GM21528 (cell line): ENCODE results near the gene CIAO1.
"Not testable (repeated sequence)": the region's sequence is repeated elsewhere in the genome, so short reads cannot be mapped to it uniquely, and the experiment has no call there.

Experiments
- ATAC-seq: cut with Tn5 transposase; IDR thresholded peaks from one replicate; pipeline ENCODE4 v1.9.1; 2021; ENCODE audit warnings: mild to moderate bottlenecking, moderate library complexity; ENCODE audit not compliant: unreplicated experiment, low FRiP score

The CIAO1 gene

DNA sequence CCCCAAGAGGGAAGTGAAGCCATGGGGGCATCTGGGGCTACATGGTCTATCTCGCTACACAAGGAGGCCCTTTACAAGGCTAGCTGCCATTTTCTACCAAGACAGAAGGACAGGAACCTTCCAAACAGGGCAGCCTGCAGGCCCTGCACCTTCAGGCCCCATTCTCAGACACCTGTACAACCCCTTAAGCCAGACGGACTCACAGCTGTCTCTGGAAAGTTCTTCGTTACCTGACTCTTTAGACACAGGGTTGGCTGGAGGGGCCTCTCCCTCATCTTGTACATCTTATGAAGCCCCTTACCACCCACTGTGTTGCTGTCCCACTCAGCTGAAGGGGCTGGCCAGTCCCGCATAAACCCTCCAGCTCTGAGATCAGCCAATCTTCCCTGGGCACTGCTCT is 17.4 kb upstream of the CIAO1 start:
- ATAC-seq, result no peak

GRCh38 chr2:96249654-96250053 is 16.4 kb upstream of the CIAO1 start:
- ATAC-seq, result no peak

- no peak for ATAC-seq
These were observed 15.8 kb upstream of the CIAO1 start for GRCh38 chr2:96250188-96250587.

DNA sequence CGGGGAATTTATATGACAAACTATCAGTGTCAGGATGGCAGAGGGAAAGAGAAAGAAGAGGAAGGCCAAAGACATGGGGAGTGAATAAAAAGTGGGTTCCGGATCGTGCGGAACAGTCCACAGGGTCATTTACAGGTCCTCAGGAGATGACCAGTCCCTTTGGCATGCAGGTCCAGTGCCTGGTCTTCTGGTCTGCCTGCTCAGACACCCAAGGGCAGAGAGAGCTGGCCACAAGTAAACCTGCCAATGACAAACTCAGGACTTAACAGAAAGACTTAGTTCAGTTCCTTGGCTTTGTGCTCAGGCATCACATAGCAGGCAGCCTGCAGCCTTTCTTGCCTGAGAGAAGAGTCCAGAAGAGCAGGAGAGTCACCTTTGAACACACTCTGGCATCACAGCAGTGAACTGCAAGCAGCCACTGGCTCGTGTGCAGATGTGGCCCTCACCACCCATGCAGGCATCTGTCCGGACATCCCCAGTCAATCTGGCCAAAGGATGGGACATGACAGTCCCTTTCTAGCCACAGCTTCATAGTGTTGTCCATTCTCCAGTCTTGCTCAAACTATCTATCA is 14.2 kb upstream of the CIAO1 start:
- no peak for ATAC-seq

DNA sequence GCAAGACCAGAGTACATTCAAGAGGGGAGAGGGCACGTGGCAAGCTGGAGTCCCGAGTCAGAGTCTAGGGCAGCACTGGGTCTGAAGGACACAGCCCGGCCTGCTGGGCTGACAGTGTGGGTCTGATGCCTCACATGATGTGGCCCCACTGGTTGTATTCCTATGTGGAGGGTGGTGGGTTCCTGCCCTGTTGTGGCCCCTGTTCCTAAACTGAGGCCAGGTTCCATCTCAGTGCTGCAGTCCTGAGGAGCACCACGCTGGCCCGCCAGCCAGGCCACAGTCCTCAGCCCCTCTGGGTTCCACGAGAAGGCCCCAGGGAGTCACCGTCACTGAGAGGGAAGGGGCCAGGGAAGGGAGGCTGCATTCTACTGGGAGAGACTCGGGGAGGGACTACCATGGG is 13.5 kb upstream of the CIAO1 start:
- no peak for ATAC-seq

- no peak for ATAC-seq
These were observed 13.0 kb upstream of the CIAO1 start for GRCh38 chr2:96253006-96253405.

- ATAC-seq, result no peak
These were observed 11.5 kb upstream of the CIAO1 start for GRCh38 chr2:96254571-96254970.

GRCh38 chr2:96256611-96257113 is 9.4 kb upstream of the CIAO1 start:
- no peak for ATAC-seq

GRCh38 chr2:96257744-96258143 is 8.3 kb upstream of the CIAO1 start:
- ATAC-seq, result not testable (repeated sequence)

DNA sequence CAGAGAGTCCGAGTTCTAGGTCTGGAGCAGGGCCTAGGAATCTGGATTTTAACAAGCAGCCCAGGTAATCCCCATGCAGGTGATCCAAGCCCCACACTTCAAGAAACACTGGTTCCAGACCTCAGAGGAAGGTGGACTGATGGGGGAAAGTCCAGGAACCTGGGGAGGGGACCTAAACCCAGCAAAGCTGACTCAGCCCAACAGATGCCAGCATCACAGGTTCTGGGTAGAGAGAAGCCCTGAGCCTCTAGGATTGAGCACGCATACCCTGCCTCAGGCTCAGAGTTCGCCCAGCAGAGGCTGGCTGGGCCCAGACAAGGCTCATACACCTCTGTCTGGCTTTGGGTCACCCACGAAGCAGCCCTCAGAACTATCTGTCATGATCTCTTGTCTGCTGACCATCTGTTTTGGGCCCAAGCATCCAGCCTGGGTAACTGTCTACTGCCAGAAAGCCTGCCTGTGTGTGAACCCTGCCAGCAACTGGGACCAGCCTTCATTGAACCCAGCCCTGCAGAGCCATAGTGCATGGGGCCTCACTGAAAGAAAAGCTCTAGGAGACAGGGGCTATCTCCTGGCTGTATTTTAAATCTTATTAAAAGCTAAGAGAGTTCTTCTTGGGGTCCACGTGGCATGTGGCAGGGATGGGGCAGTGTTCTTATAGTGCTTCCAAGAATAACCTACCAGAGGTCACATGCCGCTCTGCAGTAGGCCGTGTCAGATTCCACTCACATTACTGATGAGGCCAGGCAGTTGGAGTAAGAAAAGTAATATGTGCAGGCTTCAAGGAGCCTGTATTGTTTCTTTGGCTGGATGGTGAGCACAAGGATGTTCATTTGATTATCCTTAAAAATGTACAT is 7.6 kb upstream of the CIAO1 start:
- ATAC-seq, result no peak

DNA sequence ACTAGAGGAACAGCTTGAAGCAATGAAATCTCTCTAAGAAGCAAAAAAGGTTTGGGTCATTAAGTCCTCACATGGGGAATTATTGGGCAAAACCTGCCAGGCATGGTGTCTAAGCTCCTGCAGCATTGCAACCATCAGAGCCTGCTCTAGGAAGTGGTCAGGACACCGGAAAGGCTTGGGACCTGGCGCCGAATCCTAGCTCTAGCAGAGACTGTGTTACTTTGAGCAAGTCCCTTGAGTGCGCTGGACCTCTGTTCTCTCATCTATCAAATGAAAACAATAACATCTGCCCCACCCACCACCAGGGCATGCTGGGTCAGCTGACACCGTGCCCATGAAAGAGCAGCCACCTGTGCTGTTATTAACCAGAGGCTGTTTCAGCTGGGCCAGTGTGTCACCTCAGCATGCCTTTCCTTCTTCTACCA is 6.5 kb upstream of the CIAO1 start:
- ATAC-seq, result no peak

- no peak for ATAC-seq
These were observed 5.4 kb upstream of the CIAO1 start for GRCh38 chr2:96260387-96261260.

- no peak for ATAC-seq
These were observed 4.6 kb upstream of the CIAO1 start for GRCh38 chr2:96261328-96262003.

- no peak for ATAC-seq
These were observed 3.7 kb upstream of the CIAO1 start for GRCh38 chr2:96262306-96262705.

DNA sequence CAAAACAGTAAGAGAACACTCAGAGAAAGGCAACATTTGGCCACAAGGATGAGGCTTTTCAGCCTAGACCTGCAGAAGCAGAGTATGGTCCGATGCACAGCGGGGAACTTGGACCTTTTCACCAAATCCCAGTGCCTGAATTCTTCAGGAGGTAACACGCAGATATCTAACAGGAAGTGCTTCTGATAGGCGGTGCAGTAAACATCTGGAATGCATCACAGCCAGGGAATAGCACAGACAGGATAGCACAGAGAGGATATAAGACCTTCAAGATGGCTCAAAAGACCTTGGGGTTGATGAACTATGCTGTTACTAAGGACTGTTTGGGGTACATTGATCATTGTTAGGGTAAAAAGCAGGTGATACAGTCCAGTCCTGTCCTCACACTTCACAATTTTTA is 1.9 kb upstream of the CIAO1 start:
- no peak for ATAC-seq

GRCh38 chr2:96264656-96265348 is 1.2 kb upstream of the CIAO1 start:
- ATAC-seq, result peak; percentile 9

- ATAC-seq, result peak; percentile 25
These were observed 631 bp upstream of the CIAO1 start for GRCh38 chr2:96265349-96265839.

GRCh38 chr2:96267159-96267971 is 1.3 kb downstream of the CIAO1 start:
- ATAC-seq, result no peak

DNA sequence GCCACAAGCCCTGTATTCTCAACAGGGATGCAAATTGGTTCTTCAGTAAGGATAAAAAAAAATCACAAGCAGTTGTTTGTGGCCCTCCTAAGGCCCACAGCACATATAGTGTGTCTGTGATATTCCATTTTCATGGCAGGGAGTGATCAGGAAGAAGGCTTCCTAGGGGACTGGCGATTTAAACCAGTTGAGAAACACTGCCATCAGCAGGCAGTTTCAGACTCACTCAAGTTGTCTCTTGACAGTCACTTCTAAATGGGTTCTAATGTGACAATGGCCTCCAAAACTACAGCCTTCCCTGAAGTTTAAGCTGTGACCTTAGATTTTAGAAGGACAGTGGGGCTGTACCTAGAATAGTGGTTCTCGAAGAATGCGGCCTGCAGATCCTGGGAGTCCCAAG is 6.0 kb downstream of the CIAO1 start:
- no peak for ATAC-seq
